ENCODE measurements around the gene PHACTR3.

GRCh38 chr20:59777331-59777725, 173.0 kb downstream of the PHACTR3 start:
- TF ChIP-seq POLR2A (IDR thresholded peaks at IDR 0.05) (no peak), CTCF (IDR thresholded peaks at IDR 0.05) (no peak), POLR2AphosphoS5 (IDR thresholded peaks at IDR 0.05) (no peak)

All from suprapubic skin (tissue), 4 donors.